Fibroblast of skin of right quadriceps (primary cell): Measurements from ENCODE around the gene MYEOV.

Source experiments
- DNase-seq: peaks from one replicate; pipeline ENCODE4 v3.0.0-alpha.2; 2013

MYEOV gene

DNA sequence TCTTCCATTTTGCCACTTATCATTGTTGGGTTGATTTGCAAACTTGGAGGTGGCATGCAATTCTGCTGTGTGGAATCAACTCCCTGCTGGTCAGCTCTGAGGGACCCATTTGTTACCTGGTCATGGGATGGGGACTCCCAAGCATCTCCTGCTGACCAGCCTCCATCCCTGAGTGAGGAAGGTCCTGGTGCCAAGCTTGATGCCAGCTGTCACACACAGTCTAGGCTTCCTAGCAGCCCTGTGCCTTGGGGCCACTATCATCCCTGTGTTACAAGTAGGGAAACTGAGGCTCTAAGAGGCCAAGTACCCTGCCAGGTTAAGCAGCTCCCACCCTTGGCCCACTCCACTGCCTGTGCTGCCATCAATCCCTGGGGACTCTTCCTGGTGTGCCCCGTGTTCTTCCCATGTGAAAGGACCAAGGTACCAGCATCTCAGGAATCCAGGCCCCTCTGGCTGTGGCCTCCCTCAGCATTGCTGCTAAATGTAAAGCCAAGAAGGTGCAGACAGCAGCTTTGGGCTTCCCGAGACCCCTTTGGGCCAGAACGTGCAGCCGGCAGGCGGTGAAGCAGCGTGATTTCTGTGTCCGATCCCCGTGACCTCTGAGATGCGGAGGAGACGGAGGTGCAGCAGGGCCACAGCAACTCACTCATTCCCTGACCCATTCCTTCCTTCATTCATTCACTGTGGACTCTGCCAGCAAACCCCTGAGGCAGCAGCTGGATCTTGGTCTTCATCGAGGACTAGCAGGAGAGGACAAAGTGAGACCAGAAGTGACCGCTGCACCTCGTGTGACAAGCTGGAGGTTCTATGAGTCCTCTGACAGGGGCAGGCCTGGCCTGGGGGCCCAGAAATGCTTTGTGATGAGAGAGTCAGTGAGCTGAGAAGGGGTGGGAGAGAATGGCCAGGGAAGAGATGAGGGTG lies 49.7 kb downstream of the MYEOV start:
- DNase-seq = no peak

GRCh38 chr11:69344570-69345145 lies 50.7 kb downstream of the MYEOV start:
- no peak for DNase-seq
